AG09319 (cell line): ENCODE data around the gene UVRAG.

Experiments
- DNase-seq: peaks from one replicate; pipeline ENCODE4 v3.0.0-alpha.2; 2010; ENCODE audit warnings: low read depth; ENCODE audit errors: extremely low read depth
- TF ChIP-seq, protein P1 (sequence below): IDR thresholded peaks from 2 replicates; pipeline ENCODE4 v1.5.1; 2011; ENCODE audit warnings: low read depth, mild to moderate bottlenecking, inconsistent platforms, low read length, moderate library complexity

The UVRAG gene

GRCh38 chr11:75792997-75793800 is 21.8 kb upstream of the UVRAG start:
- no peak for DNase-seq
- TF ChIP-seq, protein P1, sequence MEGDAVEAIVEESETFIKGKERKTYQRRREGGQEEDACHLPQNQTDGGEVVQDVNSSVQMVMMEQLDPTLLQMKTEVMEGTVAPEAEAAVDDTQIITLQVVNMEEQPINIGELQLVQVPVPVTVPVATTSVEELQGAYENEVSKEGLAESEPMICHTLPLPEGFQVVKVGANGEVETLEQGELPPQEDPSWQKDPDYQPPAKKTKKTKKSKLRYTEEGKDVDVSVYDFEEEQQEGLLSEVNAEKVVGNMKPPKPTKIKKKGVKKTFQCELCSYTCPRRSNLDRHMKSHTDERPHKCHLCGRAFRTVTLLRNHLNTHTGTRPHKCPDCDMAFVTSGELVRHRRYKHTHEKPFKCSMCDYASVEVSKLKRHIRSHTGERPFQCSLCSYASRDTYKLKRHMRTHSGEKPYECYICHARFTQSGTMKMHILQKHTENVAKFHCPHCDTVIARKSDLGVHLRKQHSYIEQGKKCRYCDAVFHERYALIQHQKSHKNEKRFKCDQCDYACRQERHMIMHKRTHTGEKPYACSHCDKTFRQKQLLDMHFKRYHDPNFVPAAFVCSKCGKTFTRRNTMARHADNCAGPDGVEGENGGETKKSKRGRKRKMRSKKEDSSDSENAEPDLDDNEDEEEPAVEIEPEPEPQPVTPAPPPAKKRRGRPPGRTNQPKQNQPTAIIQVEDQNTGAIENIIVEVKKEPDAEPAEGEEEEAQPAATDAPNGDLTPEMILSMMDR, result no peak

GRCh38 chr11:75793966-75794365 is 21.0 kb upstream of the UVRAG start:
- no peak for DNase-seq
- TF ChIP-seq, protein P1, result no peak

GRCh38 chr11:75795276-75796090 is 19.5 kb upstream of the UVRAG start:
- DNase-seq, result no peak
- TF ChIP-seq, protein P1, result no peak

DNA sequence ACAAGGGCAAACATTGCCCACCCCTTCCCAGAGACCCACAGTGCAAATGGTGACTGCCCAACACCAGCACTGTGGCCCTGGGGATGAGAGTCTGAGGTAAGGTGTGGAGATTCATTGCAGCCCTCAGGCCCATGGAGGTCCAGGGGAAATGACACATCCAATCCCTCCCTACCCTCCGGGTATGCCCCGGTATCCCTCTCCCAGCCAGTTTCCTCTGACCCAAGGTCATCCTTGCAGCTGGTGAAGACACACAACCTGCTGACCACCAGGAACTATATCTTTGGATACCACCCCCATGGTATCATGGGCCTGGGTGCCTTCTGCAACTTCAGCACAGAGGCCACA is 18.9 kb upstream of the UVRAG start:
- no peak for DNase-seq
- TF ChIP-seq, protein P1, result no peak

DNA sequence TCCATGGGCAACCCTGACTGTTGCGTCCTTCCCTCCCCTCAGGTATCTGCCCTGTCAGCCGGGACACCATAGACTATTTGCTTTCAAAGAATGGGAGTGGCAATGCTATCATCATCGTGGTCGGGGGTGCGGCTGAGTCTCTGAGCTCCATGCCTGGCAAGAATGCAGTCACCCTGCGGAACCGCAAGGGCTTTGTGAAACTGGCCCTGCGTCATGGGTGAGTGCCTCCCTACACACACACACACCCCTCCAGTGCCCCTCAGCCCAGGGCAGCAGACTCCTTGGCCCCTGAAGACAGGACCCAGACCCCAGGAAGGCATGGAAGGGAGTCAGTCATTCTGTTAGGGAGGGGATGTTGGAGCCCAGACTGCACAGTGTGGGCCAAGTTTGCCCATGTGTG is 17.9 kb upstream of the UVRAG start:
- TF ChIP-seq, protein P1, result no peak
- no peak for DNase-seq

GRCh38 chr11:75797792-75798191 is 17.2 kb upstream of the UVRAG start:
- TF ChIP-seq, protein P1, result no peak
- no peak for DNase-seq

- TF ChIP-seq, protein P1, result no peak
- no peak for DNase-seq
Observed at GRCh38 chr11:75800136-75800675, 14.8 kb upstream of the UVRAG start.
